ENCODE results near the gene KRTAP1-4.
"Not testable (repeated sequence)": the region's sequence is repeated elsewhere in the genome, so short reads cannot be mapped to it uniquely, and the experiment has no call there.

KRTAP1-4 gene

GRCh38 chr17:41002814-41003213 lies 27.2 kb downstream of the KRTAP1-4 start:
- DNase-seq, result no peak

- no peak for DNase-seq
Measured at GRCh38 chr17:41001795-41002194, 28.2 kb downstream of the KRTAP1-4 start.

GRCh38 chr17:40999563-40999962 lies 30.4 kb downstream of the KRTAP1-4 start, which contains the start of gene KRTAP3-2:
Gene KRTAP3-2 (minus strand): TSS chr17:40999906. CDS start chr17:40999853, 53 bp downstream.
- not testable (repeated sequence) for DNase-seq

- peak; percentile 78 for DNase-seq
Measured at GRCh38 chr17:40997361-40997760, 32.6 kb downstream of the KRTAP1-4 start.

GRCh38 chr17:40996829-40997228 lies 33.2 kb downstream of the KRTAP1-4 start:
- no peak for DNase-seq

- DNase-seq, result no peak
Measured at GRCh38 chr17:40995116-40995515, 34.9 kb downstream of the KRTAP1-4 start.

- no peak for DNase-seq
Measured at GRCh38 chr17:40993839-40994238, 36.2 kb downstream of the KRTAP1-4 start, which contains the start of gene KRTAP3-3. Gene KRTAP3-3 (minus strand): TSS chr17:40994164. CDS start chr17:40994097, 67 bp downstream.

GRCh38 chr17:40993084-40993483 lies 36.9 kb downstream of the KRTAP1-4 start:
- DNase-seq, result no peak

GRCh38 chr17:40992666-40993065 lies 37.3 kb downstream of the KRTAP1-4 start:
- no peak for DNase-seq

- no peak for DNase-seq
Measured at GRCh38 chr17:40986920-40987319, 43.1 kb downstream of the KRTAP1-4 start.

GRCh38 chr17:40984226-40984625 lies 45.8 kb downstream of the KRTAP1-4 start, which contains the start of gene KRT40:
Gene KRT40 (minus strand): TSS chr17:40984326. CDS start chr17:40984273, 53 bp downstream.
- no peak for DNase-seq

GRCh38 chr17:40981115-40981514 lies 48.9 kb downstream of the KRTAP1-4 start:
- DNase-seq, result no peak

GRCh38 chr17:40980596-40980995 lies 49.4 kb downstream of the KRTAP1-4 start:
- DNase-seq, result peak; percentile 33

- no peak for DNase-seq
Measured at GRCh38 chr17:40980117-40980516, 49.9 kb downstream of the KRTAP1-4 start.
